IMR-90 (cell line): ENCODE data around the gene A1BG. TPM values are rescaled to one million over a fixed set of nuclear protein-coding genes. Genes with fewer than 3 reads are reported as not detected.

Experiments used
- ATAC-seq: fragments of 200-7000 bp; cut with Tn5 transposase; 2 replicates; pipeline ENCODE4 v1.9.1; 2020; ENCODE audit warnings: low read depth, mild to moderate bottlenecking, moderate library complexity
- BruUV-seq: library from RNA; stranded (reverse); fragments of 400-500 nt; replicated peaks from 2 replicates; lab custom pipeline; 2021; lab: Mats Ljungman, UMichigan
- CTCF ChIA-PET: fragments of 300-600 bp; formaldehyde crosslinking; extraction: SDS; loops from one replicate; lab custom pipeline; 2021; ENCODE audit warnings: antibody characterized with exemption; lab: Yijun Ruan, JAX
- POLR2A ChIA-PET: fragments of 300-600 bp; sonication (Branson Sonifier 250); formaldehyde crosslinking; loops from one replicate; lab custom pipeline; 2022; ENCODE audit warnings: antibody characterized with exemption; ENCODE audit not compliant: unreplicated experiment; lab: Charles Lee
- DNase-seq: peaks from one replicate; pipeline ENCODE4 v3.0.0; 2013
- H2AFZ ChIP-seq: replicated peaks from 2 replicates; pipeline ENCODE3; 2013; ENCODE audit warnings: low read length, mild to moderate bottlenecking; ENCODE audit not compliant: poor library complexity
- H2AK5ac ChIP-seq: 2 replicates; pipeline ENCODE4 v1.6.1; 2013; ENCODE audit warnings: low read depth, low read length, inconsistent platforms
- H2AK9ac ChIP-seq: replicated peaks from 2 replicates; pipeline ENCODE3; 2013; ENCODE audit warnings: mild to moderate bottlenecking, low read depth, low read length, moderate library complexity; ENCODE audit not compliant: poor library complexity
- H2BK120ac ChIP-seq: 2 replicates; pipeline ENCODE4 v1.6.1; 2013; ENCODE audit warnings: low read depth, low read length, inconsistent platforms
- H2BK15ac ChIP-seq: 3 replicates; pipeline ENCODE4 v1.6.1; 2013; ENCODE audit warnings: low read depth, low read length, inconsistent platforms
- H2BK20ac ChIP-seq: 2 replicates; pipeline ENCODE4 v1.6.1; 2013; ENCODE audit warnings: low read depth, mild to moderate bottlenecking, inconsistent platforms, low read length, moderate library complexity
- H2BK5ac ChIP-seq: 2 replicates; pipeline ENCODE4 v1.6.1; 2013; ENCODE audit warnings: mild to moderate bottlenecking, low read depth, low read length, inconsistent platforms; ENCODE audit not compliant: poor library complexity, severe bottlenecking
- H3K14ac ChIP-seq: replicated peaks from 2 replicates; pipeline ENCODE4 v1.6.1; 2013; ENCODE audit warnings: low read depth, low read length, inconsistent platforms
- H3K18ac ChIP-seq: 2 replicates; pipeline ENCODE4 v1.6.1; 2013; ENCODE audit warnings: low read depth, low read length, control low read depth
- H3K23ac ChIP-seq: 2 replicates; pipeline ENCODE4 v1.6.1; 2013; ENCODE audit warnings: low read depth, low read length, inconsistent platforms
- H3K27ac ChIP-seq: 2 replicates; pipeline ENCODE4 v1.5.1; 2013; ENCODE audit warnings: mild to moderate bottlenecking, control low read depth, low read length; ENCODE audit not compliant: insufficient read depth
- H3K27me3 ChIP-seq: 2 replicates; pipeline ENCODE4 v1.6.1; 2013; ENCODE audit warnings: low read length; ENCODE audit not compliant: control insufficient read depth, insufficient read depth
- H3K36me3 ChIP-seq: 2 replicates; pipeline ENCODE4 v1.6.1; 2013; ENCODE audit warnings: low read length, mixed read lengths; ENCODE audit not compliant: control insufficient read depth, insufficient read depth
- H3K4ac ChIP-seq: 2 replicates; pipeline ENCODE4 v1.6.1; 2013; ENCODE audit warnings: low read depth, low read length, inconsistent platforms
- H3K4me1 ChIP-seq: 2 replicates; pipeline ENCODE4 v1.6.1; 2013; ENCODE audit warnings: low read length, mixed read lengths; ENCODE audit not compliant: control insufficient read depth, insufficient read depth
- H3K4me2 ChIP-seq: 2 replicates; pipeline ENCODE4 v1.6.1; 2013; ENCODE audit warnings: low read depth, mild to moderate bottlenecking, control low read depth, low read length, moderate library complexity
- H3K4me3 ChIP-seq: 2 replicates; pipeline ENCODE4 v1.5.1; 2013; ENCODE audit warnings: low read depth, mild to moderate bottlenecking, control low read depth, low read length, moderate library complexity; ENCODE audit not compliant: insufficient read depth
- H3K56ac ChIP-seq: 2 replicates; pipeline ENCODE4 v1.6.1; 2013; ENCODE audit warnings: low read length, inconsistent platforms; ENCODE audit not compliant: insufficient read depth; ENCODE audit errors: extremely low read depth
- H3K79me1 ChIP-seq, 2 experiments: 2 replicates each; pipeline ENCODE4 v1.6.1; 2013; ENCODE audit warnings: low read length in 2 of 2, inconsistent platforms in 1 of 2, low read depth in 1 of 2
- H3K9ac ChIP-seq: 2 replicates; pipeline ENCODE4 v1.6.1; 2013; ENCODE audit warnings: low read depth, low read length, control low read depth
- H3K9me1 ChIP-seq: 2 replicates; pipeline ENCODE4 v1.6.1; 2013; ENCODE audit warnings: low read length, inconsistent platforms; ENCODE audit not compliant: insufficient read depth
- H3K9me3 ChIP-seq: 2 replicates; pipeline ENCODE4 v1.6.1; 2013; ENCODE audit warnings: low read length; ENCODE audit not compliant: control insufficient read depth, insufficient read depth
- H4K20me1 ChIP-seq: 2 replicates; pipeline ENCODE4 v1.6.1; 2013; ENCODE audit warnings: low read length, inconsistent platforms; ENCODE audit not compliant: insufficient read depth
- H4K5ac ChIP-seq: 2 replicates; pipeline ENCODE4 v1.6.1; 2013; ENCODE audit warnings: mild to moderate bottlenecking, low read depth, low read length, control low read depth
- H4K8ac ChIP-seq, 2 experiments: 2 replicates each; pipeline ENCODE4 v1.6.1; 2013; ENCODE audit warnings: low read depth in 2 of 2, low read length in 2 of 2, control low read depth in 1 of 2, inconsistent platforms in 1 of 2
- H4K91ac ChIP-seq: 2 replicates; pipeline ENCODE4 v1.6.1; 2013; ENCODE audit warnings: low read depth, low read length, inconsistent platforms; ENCODE audit not compliant: insufficient read depth
- BHLHE40 ChIP-seq: fragments of 150-350 bp; IDR thresholded peaks from 2 replicates; pipeline ENCODE4 v1.6.1; 2016; ENCODE audit warnings: mild to moderate bottlenecking, low read depth, low read length
- CEBPB ChIP-seq: IDR thresholded peaks from 2 replicates; pipeline ENCODE4 v1.6.1; 2012; ENCODE audit warnings: low read depth, low read length, improper control_type of control experiment
- CHD1 ChIP-seq: IDR thresholded peaks from 2 replicates; pipeline ENCODE4 v1.6.1; 2012; ENCODE audit warnings: low read depth, low read length, improper control_type of control experiment
- FOS ChIP-seq: fragments of 150-350 bp; IDR thresholded peaks from 2 replicates; pipeline ENCODE4 v1.6.1; 2016; ENCODE audit warnings: low read depth, low read length
- MAZ ChIP-seq: IDR thresholded peaks from 2 replicates; pipeline ENCODE4 v1.6.1; 2012; ENCODE audit warnings: low read depth, mild to moderate bottlenecking, low read length, improper control_type of control experiment, moderate library complexity, borderline replicate concordance
- MXI1 ChIP-seq: IDR thresholded peaks from 2 replicates; pipeline ENCODE4 v1.6.1; 2012; ENCODE audit warnings: low read depth, mild to moderate bottlenecking, low read length, moderate library complexity, borderline replicate concordance
- RAD21 ChIP-seq: IDR thresholded peaks from 2 replicates; pipeline ENCODE4 v1.6.1; 2012; ENCODE audit warnings: low read length, improper control_type of control experiment
- RFX5 ChIP-seq: IDR thresholded peaks from 2 replicates; pipeline ENCODE4 v1.8.0; 2012; ENCODE audit warnings: low read depth, mild to moderate bottlenecking, low read length, moderate library complexity
- SMC3 ChIP-seq: fragments of 150-350 bp; IDR thresholded peaks from 2 replicates; pipeline ENCODE4 v1.6.1; 2016; ENCODE audit warnings: low read depth, mild to moderate bottlenecking, antibody characterized with exemption, low read length, moderate library complexity
- WGBS, 2 experiments: methylation state at CpG; one replicate each; pipeline versions ENCODE4 v1.1.5 to v1.1.7; 2013; ENCODE audit warnings: missing lambda C conversion rate in 2 of 2; ENCODE audit not compliant: insufficient read length in 1 of 2; ENCODE audit errors: extremely low coverage in 2 of 2; 5-methylcytosine and 5-hydroxymethylcytosine counted together
- dilution Hi-C: fragments of 300-500 bp; cut with HindIII; formaldehyde crosslinking; loops from one replicate; pipeline ENCODE4 v1.14.3; 2018; ENCODE audit warnings: low sequenced_read_pairs; ENCODE audit not compliant: unreplicated experiment
- in situ Hi-C: fragments of 300-500 bp; cut with MboI; formaldehyde crosslinking; loops from 3 replicates; pipeline ENCODE4 v1.14.3; 2019; ENCODE audit warnings: low sequenced_read_pairs, inconsistent platforms, mixed read lengths
- intact Hi-C: fragments of 100-400 bp; cut with micrococcal nuclease; formaldehyde crosslinking; loops from 2 replicates; pipeline ENCODE4 v1.10.0; 2022
- polyA plus RNA-seq, 3 experiments: library from polyadenylated mRNA; depleted of rRNA; stranded (reverse); fragments of >200 nt; gene quantifications; 2 replicates each; pipeline ENCODE4 v1.2.3, GENCODE V29; 2012; ENCODE audit warnings: low replicate concordance in 1 of 3
- total RNA-seq: library from RNA; depleted of rRNA; stranded (reverse); fragments of >200 nt; gene quantifications from 2 replicates; pipeline ENCODE4 v1.2.3, GENCODE V29; 2012
- TF ChIP-seq, protein P1 (sequence below): fragments of 150-350 bp; IDR thresholded peaks from 2 replicates; pipeline ENCODE4 v1.6.1; 2016; ENCODE audit warnings: low read depth, mild to moderate bottlenecking, low read length, moderate library complexity, borderline replicate concordance
- TF ChIP-seq, protein P2 (sequence below): conservative IDR thresholded peaks from 2 replicates; pipeline ENCODE4 v1.5.1; 2012; ENCODE audit warnings: mild to moderate bottlenecking, low read depth, low read length, improper control_type of control experiment

Gene A1BG
- total and polyA plus RNA-seq, 2 of the 4 experiments (the other 2 are of a cell fraction): 4.5 to 54.5 TPM

DNA sequence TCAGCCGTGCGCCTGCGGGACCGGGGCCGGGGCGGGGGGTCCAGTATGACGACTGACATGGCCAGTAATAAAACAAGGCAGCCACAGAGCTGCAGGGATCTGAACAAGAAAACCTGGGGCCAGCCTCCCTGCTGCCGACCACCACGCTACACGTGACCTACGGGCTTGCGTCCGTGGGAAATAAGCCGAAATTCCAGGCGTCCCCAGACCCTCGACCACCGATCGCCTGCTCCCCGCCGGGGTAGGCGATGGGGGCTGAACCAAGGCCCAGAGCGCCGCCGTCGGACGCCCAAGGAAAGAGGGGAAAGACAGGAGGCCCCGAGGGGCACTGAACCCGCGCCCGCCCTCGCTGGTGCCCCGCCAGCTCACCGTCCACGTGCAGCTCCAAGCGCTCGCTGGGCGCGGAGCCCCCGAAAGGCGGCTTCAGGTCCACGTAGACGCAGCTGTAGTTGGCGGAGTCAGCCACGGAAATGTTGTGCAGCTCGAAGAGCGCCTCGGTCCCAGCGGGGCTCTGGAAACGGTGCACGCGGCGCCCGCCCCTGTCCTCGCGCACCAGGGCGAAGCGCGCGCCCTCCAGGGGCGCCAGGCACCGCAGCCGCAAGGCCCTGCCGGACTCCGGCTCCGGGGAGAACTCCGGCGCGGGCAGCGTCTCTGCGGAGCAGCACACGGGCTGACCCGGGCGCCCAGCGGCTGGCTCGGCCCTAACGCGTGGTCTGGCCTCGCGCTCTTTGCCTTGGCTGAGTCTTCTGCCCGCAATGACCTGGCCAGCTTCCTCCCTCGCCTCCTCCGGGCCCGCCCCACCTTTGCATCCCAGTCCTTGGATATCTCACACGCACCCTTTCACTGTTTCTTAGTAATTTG lies 3.1 kb downstream of the A1BG start (continued):
- TF ChIP-seq RFX5 (no peak), RAD21 (no peak)

GRCh38 chr19:58349590-58349989 lies 3.7 kb downstream of the A1BG start:
- H3K4me1 ChIP-seq: peaks cover 6% of the 10 kb centered on the region; the same call in 1 of the 2 replicates
- 0 out of 2 replicates have a peak overlapping the region, but pooled peaks have one; percentile 73 for H3K23ac ChIP-seq
- no peak overlapping the region for H3K18ac ChIP-seq
- dilution Hi-C loops: no loop called here
- no peak overlapping the region for H2AK9ac ChIP-seq
- in situ Hi-C loops: no loop called here
- no peak overlapping the region for H3K9ac ChIP-seq
- CTCF ChIA-PET: no interaction called here
- no peak overlapping the region for H3K27ac ChIP-seq
- H4K91ac ChIP-seq: no peak overlapping the region
- H3K56ac ChIP-seq: no peak overlapping the region
- no peak overlapping the region for H3K4ac ChIP-seq
- no peak for DNase-seq
- no peak for ATAC-seq
- H4K8ac ChIP-seq: no peak overlapping the region
- H2BK20ac ChIP-seq: no peak overlapping the region
- peaks cover 2% of the 10 kb centered on the region for H4K20me1 ChIP-seq
- BruUV-seq: no TSS peak
- H3K36me3 ChIP-seq: peaks cover 11% of the 10 kb centered on the region; the same call in 1 of the 2 replicates
- 62% methylated on average over 5 of the region's 8 CpGs; no CpG with 5 or more reads in 1 of the 2 experiments for WGBS, 2 experiments
- TF ChIP-seq SMC3: no peak
- TF ChIP-seq, protein P1, sequence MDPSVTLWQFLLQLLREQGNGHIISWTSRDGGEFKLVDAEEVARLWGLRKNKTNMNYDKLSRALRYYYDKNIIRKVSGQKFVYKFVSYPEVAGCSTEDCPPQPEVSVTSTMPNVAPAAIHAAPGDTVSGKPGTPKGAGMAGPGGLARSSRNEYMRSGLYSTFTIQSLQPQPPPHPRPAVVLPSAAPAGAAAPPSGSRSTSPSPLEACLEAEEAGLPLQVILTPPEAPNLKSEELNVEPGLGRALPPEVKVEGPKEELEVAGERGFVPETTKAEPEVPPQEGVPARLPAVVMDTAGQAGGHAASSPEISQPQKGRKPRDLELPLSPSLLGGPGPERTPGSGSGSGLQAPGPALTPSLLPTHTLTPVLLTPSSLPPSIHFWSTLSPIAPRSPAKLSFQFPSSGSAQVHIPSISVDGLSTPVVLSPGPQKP: no peak
- TF ChIP-seq, protein P2, sequence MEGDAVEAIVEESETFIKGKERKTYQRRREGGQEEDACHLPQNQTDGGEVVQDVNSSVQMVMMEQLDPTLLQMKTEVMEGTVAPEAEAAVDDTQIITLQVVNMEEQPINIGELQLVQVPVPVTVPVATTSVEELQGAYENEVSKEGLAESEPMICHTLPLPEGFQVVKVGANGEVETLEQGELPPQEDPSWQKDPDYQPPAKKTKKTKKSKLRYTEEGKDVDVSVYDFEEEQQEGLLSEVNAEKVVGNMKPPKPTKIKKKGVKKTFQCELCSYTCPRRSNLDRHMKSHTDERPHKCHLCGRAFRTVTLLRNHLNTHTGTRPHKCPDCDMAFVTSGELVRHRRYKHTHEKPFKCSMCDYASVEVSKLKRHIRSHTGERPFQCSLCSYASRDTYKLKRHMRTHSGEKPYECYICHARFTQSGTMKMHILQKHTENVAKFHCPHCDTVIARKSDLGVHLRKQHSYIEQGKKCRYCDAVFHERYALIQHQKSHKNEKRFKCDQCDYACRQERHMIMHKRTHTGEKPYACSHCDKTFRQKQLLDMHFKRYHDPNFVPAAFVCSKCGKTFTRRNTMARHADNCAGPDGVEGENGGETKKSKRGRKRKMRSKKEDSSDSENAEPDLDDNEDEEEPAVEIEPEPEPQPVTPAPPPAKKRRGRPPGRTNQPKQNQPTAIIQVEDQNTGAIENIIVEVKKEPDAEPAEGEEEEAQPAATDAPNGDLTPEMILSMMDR: no peak
- no peak for TF ChIP-seq MXI1
- TF ChIP-seq CHD1: no peak
- no peak for TF ChIP-seq MAZ
- TF ChIP-seq FOS: no peak
- TF ChIP-seq CEBPB: no peak
- no peak for TF ChIP-seq BHLHE40
- intact Hi-C loops: no loop called here
- no peak overlapping the region for H4K5ac ChIP-seq
- peaks cover 8% of the 10 kb centered on the region; the same call in 1 of the 2 replicates for H3K9me1 ChIP-seq
- no peak overlapping the region for H2BK15ac ChIP-seq
- POLR2A ChIA-PET: interaction anchor here (0.7 kb wide), 1 partner anchor 13 kb away, joined by 3 read pairs; the partner anchor contains the start of gene ZNF497
- H3K79me1 ChIP-seq: peaks cover 12 to 51% of the 10 kb centered on the region in 2 experiments
- no peak overlapping the region for H2BK120ac ChIP-seq
- no peak overlapping the region for H3K4me2 ChIP-seq
- H2AK5ac ChIP-seq: no peak overlapping the region
- no peak overlapping the region for H3K14ac ChIP-seq
- H3K9me3 ChIP-seq: no peaks in the 10 kb centered on the region
- no peak overlapping the region for H3K4me3 ChIP-seq
- no peak overlapping the region for H2BK5ac ChIP-seq
- no peaks in the 10 kb centered on the region for H3K27me3 ChIP-seq
- no peak overlapping the region for H2AFZ ChIP-seq
